Neural progenitor cell (in vitro differentiated cells): Measurements from ENCODE around the gene KRT10.

Experiments used
- EZH2 ChIP-seq: fragments of 200-600 bp; sonication (generic); IDR thresholded peaks from 2 replicates; pipeline ENCODE4 v1.6.1; 2017; ENCODE audit warnings: antibody characterized with exemption, mild to moderate bottlenecking, moderate library complexity
- TF ChIP-seq, protein P1 (sequence below): fragments of 200-600 bp; sonication (generic); IDR thresholded peaks from 2 replicates; pipeline ENCODE4 v1.5.1; 2017; ENCODE audit warnings: antibody characterized with exemption, mild to moderate bottlenecking

DNA sequence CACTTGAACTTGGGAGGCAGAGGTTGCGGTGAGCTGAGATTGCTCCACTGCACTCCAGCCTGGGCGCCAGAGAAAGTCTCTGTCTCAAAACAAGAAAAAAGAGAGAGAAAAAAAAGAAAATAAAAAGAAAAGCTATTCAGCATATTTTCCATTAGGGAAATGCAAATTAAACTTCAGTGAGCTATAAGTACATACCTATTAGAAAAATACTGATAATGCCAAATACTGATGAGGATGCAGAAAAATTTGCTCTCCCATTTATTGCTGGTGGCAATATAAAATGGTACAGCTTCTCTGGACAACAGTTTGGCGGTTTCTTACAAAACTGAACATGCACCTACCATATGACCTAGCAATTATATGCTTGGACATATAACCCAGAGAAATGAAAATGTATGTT is 9.8 kb downstream of the KRT10 start:
- TF ChIP-seq, protein P1, sequence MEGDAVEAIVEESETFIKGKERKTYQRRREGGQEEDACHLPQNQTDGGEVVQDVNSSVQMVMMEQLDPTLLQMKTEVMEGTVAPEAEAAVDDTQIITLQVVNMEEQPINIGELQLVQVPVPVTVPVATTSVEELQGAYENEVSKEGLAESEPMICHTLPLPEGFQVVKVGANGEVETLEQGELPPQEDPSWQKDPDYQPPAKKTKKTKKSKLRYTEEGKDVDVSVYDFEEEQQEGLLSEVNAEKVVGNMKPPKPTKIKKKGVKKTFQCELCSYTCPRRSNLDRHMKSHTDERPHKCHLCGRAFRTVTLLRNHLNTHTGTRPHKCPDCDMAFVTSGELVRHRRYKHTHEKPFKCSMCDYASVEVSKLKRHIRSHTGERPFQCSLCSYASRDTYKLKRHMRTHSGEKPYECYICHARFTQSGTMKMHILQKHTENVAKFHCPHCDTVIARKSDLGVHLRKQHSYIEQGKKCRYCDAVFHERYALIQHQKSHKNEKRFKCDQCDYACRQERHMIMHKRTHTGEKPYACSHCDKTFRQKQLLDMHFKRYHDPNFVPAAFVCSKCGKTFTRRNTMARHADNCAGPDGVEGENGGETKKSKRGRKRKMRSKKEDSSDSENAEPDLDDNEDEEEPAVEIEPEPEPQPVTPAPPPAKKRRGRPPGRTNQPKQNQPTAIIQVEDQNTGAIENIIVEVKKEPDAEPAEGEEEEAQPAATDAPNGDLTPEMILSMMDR: no peak
- TF ChIP-seq EZH2: no peak
